Measurements from ENCODE around the gene AMN1.
"Not testable (repeated sequence)": the region's sequence is repeated elsewhere in the genome, so short reads cannot be mapped to it uniquely, and the experiment has no call there.

Gene AMN1

GRCh38 chr12:31728917-31729640 is at the start of gene AMN1:
TSS of gene AMN1 (minus strand) at chr12:31729021. CDS start at chr12:31729008, 13 bp downstream.
- DNase-seq = peak; percentile 99

- no peak for DNase-seq
Observed at GRCh38 chr12:31773867-31774266, 45.0 kb upstream of the AMN1 start.

GRCh38 chr12:31773223-31773750 is 44.5 kb upstream of the AMN1 start:
- no peak for DNase-seq

GRCh38 chr12:31772685-31773222 is 43.9 kb upstream of the AMN1 start:
- DNase-seq = no peak

GRCh38 chr12:31772186-31772585 is 43.4 kb upstream of the AMN1 start:
- no peak for DNase-seq

- DNase-seq = no peak
Observed at GRCh38 chr12:31768046-31768445, 39.2 kb upstream of the AMN1 start.

- no peak for DNase-seq
Observed at GRCh38 chr12:31765931-31766330, 37.1 kb upstream of the AMN1 start.

GRCh38 chr12:31759632-31760459 is 31.0 kb upstream of the AMN1 start:
- no peak for DNase-seq

GRCh38 chr12:31758297-31758696 is 29.5 kb upstream of the AMN1 start:
- DNase-seq = not testable (repeated sequence)

GRCh38 chr12:31756977-31757420 is 28.2 kb upstream of the AMN1 start:
- DNase-seq = no peak

GRCh38 chr12:31752450-31752849 is 23.6 kb upstream of the AMN1 start:
- no peak for DNase-seq

- no peak for DNase-seq
Observed at GRCh38 chr12:31751085-31751484, 22.3 kb upstream of the AMN1 start.

GRCh38 chr12:31750747-31751039 is 21.9 kb upstream of the AMN1 start:
- no peak for DNase-seq

- peak; percentile 94 for DNase-seq
Observed at GRCh38 chr12:31749024-31749704, 20.3 kb upstream of the AMN1 start.

- no peak for DNase-seq
Observed at GRCh38 chr12:31745242-31745641, 16.4 kb upstream of the AMN1 start.

GRCh38 chr12:31744363-31744762 is 15.5 kb upstream of the AMN1 start:
- DNase-seq = not testable (repeated sequence)

GRCh38 chr12:31742891-31743290 is 14.1 kb upstream of the AMN1 start:
- DNase-seq = no peak

- no peak for DNase-seq
Observed at GRCh38 chr12:31740628-31741027, 11.8 kb upstream of the AMN1 start.

- no peak for DNase-seq
Observed at GRCh38 chr12:31737763-31738162, 8.9 kb upstream of the AMN1 start.

- no peak for DNase-seq
Observed at GRCh38 chr12:31737345-31737744, 8.5 kb upstream of the AMN1 start.

- DNase-seq = peak; percentile 83
Observed at GRCh38 chr12:31736472-31736871, 7.7 kb upstream of the AMN1 start.

- DNase-seq = peak; percentile 40
Observed at GRCh38 chr12:31733549-31734432, 5.0 kb upstream of the AMN1 start.
